Cardiac fibroblast (primary cell): Measurements from ENCODE around the gene RBM28.
"Not testable (repeated sequence)": the region's sequence is repeated elsewhere in the genome, so short reads cannot be mapped to it uniquely, and the experiment has no call there.

Experiments
- DNase-seq, 2 donors: peaks; one replicate each; pipeline versions ENCODE4 v3.0.0 to v3.0.0-alpha.2; 2010; ENCODE audit warnings: low read depth in 2 of 2
- H3K4me3 ChIP-seq, 2 donors: replicated peaks in 1 of 2; 1 replicate in 1 of 2; 2 replicates in 1 of 2; pipeline ENCODE4 v1.5.1; 2011; ENCODE audit warnings: low read depth in 2 of 2, low read length in 2 of 2, mild to moderate bottlenecking in 2 of 2, moderate library complexity in 1 of 2
- TF ChIP-seq, protein P1 (sequence below): IDR thresholded peaks from one replicate; pipeline ENCODE4 v1.5.1; 2011; ENCODE audit warnings: low read depth, mild to moderate bottlenecking, low read length, inconsistent platforms

Gene RBM28

DNA sequence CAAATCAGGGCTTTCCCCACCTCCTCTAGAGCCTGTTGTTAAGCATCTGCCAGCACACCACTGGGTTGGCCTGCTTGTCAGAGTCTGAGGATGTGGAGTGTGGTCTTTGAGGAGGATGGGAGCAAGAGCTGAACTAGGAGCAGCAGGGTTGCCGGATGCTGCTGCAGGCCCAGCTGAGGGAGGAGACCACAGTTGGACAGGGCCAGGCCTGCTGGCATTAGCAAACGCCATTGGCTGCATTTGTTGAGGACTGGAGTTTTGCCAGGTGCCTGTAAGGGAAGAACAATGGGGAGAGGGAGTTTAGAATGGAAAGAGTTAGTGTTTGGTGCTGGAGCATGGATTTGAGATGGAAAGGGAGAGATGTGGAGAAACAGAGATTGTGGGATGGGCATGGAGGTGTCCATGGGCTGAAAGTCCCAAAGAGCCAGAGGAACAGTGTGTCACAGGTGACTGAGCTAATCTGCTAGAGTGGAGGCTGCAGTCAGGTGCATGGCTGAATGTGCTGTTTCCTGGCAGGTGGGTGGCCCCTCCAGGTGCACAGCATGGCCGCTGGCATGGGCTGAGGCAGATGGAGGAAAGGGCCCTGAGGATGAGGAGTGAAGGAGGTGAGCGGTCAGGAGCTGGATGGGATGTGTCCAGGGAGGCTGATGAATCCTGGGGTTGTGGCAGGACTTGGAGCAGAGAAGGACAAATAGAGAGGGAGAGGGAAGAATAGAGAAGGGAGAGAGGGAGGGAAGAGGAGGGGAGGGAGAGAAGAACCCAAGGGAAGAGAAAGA lies 61.9 kb downstream of the RBM28 start:
- DNase-seq, result no peak
- H3K4me3 ChIP-seq, result no peak overlapping the region

DNA sequence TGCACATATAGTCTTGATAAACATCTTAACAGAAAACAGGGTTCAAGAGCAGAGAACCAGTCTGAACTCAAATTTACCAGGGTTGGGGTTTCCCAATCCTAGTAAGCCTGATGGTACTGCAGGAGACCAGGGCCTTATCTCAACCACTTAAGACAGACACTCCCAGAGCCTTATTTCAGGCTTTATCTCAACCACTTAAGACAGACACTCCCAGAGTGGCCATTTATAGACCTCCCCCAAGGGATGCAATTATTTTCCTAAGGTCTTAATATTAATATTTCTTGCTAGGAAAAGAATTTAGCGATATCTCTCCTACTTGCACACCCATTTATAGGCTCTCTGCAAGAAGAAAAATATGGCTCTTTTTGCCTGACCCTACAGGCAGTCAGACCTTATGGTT lies 63.3 kb downstream of the RBM28 start:
- H3K4me3 ChIP-seq, DNase-seq: not testable (repeated sequence)

More for the DNA sequence above, 61.9 kb downstream of the RBM28 start:
- TF ChIP-seq, protein P1, sequence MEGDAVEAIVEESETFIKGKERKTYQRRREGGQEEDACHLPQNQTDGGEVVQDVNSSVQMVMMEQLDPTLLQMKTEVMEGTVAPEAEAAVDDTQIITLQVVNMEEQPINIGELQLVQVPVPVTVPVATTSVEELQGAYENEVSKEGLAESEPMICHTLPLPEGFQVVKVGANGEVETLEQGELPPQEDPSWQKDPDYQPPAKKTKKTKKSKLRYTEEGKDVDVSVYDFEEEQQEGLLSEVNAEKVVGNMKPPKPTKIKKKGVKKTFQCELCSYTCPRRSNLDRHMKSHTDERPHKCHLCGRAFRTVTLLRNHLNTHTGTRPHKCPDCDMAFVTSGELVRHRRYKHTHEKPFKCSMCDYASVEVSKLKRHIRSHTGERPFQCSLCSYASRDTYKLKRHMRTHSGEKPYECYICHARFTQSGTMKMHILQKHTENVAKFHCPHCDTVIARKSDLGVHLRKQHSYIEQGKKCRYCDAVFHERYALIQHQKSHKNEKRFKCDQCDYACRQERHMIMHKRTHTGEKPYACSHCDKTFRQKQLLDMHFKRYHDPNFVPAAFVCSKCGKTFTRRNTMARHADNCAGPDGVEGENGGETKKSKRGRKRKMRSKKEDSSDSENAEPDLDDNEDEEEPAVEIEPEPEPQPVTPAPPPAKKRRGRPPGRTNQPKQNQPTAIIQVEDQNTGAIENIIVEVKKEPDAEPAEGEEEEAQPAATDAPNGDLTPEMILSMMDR, result no peak

DNA sequence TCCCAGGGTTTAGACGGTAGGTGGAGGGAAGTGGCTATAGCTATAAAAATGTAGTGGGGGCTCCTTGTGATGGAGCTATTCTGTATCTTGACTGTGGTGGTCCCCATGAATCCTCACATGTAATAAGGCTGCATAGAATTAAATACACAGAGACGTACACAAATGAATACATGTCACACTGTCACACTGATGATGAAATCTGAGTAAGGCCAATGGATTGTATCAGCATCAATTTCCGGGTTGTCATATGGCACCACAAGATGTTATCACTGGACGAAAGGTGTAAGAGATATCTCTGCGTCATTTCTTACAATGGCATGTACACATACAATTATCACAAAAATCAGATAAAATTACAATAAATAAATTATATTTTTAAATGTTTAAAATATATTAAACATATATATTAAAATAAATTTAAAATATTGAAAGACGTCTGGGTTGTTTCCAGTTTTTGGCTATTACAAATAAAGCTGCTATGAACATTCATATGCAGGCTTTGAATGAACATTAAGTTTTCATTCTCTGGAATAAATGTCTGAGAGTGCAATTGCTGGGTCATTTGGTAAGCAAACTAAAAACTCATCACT lies 64.5 kb downstream of the RBM28 start:
- H3K4me3 ChIP-seq, result no peak overlapping the region
- DNase-seq, result no peak
- TF ChIP-seq, protein P1, result no peak

DNA sequence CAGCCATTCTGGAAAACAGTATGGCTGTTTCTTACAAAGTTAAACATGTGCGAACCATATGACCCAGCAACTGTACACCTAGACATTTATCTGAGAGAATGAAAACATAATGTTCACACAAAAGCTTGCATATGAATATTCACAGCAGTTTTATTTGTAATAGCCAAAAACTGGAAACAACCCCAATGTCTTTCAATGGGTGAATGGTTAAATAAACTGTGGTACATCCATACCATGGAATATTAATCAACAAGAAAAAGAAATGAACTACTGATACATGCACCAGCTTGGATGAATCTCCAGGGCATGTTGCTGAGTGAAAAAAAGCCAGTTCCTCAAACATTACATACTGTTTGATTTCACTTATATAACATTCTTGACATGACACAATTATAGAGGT lies 65.3 kb downstream of the RBM28 start:
- DNase-seq, result no peak
- H3K4me3 ChIP-seq, result no peak overlapping the region
- TF ChIP-seq, protein P1, result no peak

DNA sequence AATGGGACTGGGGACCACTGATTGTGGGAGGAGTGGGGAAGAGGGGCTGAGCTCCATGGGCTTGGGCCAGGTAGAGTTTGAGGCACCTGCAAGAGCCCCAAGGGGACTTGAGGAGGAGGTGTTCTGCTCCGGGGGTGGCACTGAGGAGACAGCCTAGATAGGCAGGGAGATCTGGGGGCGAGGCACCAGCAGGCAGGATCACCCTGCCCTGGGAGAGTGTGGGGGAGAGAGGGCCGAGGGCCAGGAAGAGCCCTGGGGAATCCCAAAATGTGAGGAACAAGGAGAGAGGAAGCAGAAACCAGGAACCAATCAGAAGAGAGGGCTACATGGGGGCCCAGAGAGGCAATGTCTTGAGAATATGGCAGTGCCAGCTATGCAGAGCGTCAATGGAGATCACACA lies 68.0 kb downstream of the RBM28 start:
- DNase-seq, result no peak
- TF ChIP-seq, protein P1, result no peak
- H3K4me3 ChIP-seq, result no peak overlapping the region

DNA sequence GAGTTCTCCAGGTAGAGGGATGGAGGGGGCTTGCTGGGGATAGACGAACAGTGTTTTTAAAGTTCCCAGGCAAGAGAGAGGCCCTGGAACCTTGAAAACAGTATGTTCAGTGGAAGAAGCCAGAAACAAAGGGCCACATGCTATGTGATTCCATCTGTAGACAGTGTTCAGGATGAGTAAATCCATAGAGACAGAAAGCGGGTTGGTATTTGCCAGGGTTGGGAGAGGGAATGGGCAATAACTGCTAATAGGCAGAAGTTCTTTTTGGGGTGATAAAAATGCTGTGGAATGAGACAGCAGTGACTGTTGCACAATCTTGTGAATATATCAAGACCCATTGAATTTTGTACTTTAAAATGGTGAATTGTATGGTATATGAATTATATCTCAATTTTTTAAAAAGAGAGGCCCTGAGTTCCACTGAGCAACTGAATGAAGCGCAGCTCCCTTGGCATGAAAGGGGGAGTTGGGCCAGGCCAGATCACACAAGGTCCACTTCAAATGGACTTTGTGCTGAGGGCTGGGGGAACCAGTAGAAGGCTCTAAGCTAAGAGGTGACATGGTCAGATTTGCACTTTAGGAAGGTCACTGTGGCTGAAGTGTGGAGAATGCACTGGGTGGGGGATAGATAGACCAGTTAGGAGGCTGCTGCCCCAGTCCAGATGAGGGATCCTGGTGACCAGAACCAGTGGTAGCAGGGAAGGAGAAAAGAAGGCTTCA lies 68.7 kb downstream of the RBM28 start:
- TF ChIP-seq, protein P1, result no peak
- H3K4me3 ChIP-seq, result no peak overlapping the region
- no peak for DNase-seq

DNA sequence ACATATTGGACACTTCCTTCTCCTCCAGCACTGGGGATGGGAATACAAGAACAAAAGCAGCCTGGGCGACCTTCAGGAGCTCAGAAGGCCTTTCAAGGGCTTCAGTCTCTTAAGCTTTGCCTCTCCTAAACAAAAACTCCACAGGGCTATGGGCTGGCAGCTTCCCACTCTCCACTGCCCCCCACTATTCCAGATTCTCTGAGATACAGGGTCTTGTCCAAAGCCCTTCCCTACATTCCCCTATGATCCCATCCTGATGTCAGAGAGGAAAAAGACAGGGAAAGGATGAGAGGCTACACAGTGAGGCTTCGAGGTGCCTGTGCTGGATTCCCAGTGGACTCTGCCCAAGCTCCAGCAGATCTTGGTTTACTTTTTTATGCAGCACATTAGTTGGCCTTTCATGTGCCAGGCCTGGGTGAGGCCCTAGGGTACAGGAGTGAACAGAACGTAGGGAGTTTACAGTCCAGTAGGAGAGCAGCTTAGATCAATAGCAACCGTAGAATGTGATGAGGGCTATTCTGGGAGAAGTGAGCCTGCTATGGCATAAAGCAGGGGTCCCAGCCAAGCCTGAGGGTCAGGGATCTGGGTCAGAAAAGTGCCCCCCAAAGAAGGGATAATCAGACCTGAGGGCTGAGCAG lies 69.3 kb downstream of the RBM28 start:
- H3K4me3 ChIP-seq, result no peak overlapping the region
- DNase-seq, result no peak
- TF ChIP-seq, protein P1, result no peak
